GM18870 (cell line): ENCODE data around the gene GMPPB.

Experiments used
- ATAC-seq: cut with Tn5 transposase; IDR thresholded peaks from one replicate; pipeline ENCODE4 v1.9.1; 2021; ENCODE audit warnings: moderate library complexity; ENCODE audit not compliant: unreplicated experiment

GMPPB gene

GRCh38 chr3:49729966-49730609 is 6.3 kb upstream of the GMPPB start:
- no peak for ATAC-seq

DNA sequence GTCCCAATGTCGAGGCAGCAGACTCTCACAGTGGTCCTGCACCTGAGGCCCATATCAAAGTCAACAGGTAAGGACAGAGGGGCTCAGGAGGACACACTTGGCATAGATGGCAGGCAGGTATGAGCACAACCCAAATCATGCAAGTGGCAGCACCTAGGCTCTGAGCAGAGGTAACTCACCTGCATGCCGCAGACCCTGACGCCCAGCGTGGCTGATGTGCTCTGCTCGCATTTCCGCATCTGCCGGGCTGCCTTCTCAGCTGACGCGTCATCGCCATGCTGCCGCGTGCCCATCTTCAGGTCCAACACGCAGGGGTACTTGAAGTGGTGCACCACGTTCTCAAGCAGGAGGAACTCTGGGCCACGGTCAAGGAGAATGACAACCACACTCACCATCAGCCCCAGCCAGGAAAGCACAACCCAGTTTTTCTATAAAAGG is 4.2 kb upstream of the GMPPB start:
- ATAC-seq: no peak

GRCh38 chr3:49727154-49727923 is 3.6 kb upstream of the GMPPB start:
- ATAC-seq: no peak

DNA sequence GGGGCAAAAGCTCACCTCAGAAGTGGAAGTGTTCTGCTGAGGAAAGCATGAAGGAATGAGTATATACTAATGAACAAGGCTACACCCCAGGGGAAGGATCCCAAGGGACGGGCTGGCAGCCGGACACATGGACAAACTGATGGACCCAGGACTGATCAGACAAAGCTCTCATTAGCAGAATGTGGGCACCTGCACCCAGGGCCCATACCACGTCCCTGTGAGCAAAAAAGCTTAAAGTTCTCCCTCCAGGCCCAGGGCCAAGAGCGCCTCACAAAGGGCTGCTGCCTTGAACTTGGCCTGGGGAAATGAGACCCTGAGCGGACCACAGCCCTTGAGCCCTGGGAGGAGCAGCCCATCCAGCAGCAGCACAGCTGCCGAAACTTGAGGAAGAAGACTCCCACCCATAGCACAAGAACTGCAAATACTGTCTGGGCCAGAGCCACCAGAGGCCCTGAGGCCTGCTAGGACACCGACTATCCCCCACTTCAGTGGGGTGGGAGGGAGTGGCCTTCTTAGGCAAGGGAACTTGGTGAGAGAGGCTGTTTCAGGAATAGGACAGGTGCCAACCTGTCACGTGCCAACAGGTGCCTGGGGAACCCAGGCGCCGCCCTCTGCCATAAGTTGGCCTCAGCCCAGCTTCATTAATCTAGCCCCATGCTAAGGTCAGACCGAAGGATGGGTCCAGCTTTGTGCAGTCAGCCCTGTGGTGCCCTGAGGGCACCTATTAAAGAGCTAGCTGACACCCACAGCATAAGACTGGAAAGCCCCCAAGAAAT is 2.3 kb upstream of the GMPPB start:
- ATAC-seq: no peak

DNA sequence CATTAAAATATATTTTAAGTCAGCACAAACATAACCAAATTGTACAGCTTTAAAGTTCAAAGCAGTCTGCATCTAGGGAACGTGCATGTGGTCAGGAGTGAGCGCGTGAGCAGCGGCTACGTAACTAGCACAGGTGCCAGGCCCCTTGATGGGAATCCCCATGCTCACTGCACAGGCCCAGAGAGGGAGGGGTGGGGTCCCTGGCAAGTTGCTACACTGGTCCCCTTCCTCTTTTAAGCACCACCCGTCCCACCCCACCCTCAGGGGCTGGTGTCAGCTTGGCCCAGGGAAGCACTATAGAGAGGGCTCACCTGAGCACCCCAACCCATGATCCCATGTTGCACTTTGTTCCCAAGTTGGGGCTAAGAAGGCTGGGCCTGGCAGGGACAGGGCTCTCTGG is 835 bp upstream of the GMPPB start:
- no peak for ATAC-seq

- ATAC-seq: no peak
Observed at GRCh38 chr3:49723296-49723627, 489 bp downstream of the GMPPB start.

GRCh38 chr3:49722896-49723295 is 855 bp downstream of the GMPPB start:
- ATAC-seq: no peak

DNA sequence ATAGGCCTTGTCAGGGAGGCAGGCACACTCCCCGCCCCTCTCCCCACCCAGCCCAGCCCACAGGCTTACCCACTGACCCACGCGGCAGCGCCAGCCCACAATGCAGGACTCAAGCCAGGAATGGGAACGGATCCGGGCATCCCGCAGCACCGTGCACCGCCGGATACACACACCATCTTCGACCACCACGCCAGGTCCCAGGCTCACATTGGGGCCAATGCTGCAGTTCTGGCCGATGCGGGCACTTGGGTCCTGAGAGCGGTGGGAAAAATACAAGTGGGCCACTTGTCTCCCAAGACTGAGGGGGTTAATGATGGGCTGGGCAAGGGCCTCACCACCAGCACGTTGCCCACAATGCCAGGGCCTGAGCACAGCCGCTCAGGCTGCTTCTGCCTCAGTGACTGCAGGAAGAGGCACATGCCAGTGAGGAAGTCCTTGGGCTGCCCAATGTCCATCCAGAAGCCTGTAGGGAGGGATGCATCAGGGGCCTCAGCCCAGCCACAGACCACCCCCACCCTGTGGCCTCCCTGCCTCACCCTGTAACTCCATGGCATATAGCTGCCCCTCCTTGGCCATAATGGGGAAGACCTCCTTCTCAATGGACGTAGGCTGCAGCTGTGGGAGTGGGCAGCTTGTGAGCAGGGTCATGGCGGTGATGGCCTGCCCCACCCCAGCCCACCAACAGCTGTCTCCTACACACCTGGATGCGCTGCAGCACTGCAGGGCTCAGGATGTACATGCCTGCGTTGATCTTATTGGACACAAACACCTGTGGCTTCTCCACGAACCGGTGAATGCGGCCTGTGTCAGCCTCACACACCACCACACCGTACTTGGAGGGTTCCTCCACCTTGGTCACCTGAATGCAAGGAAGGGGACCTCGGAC is 1.6 kb downstream of the GMPPB start:
- no peak for ATAC-seq

DNA sequence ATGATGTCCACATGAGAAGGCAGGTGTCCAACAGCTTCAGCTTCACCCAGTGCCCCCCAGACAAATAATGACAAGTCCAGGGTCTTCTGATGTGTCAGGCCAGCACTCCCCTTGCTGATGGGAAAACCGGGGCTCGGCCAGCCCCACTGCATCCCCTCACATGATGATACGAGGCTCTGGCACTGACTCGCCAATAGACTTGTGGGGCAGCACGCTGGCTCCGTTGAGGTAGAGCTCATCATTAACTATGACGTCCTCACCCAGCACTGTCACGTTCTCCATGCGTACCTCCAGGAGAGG is 2.2 kb downstream of the GMPPB start:
- ATAC-seq: no peak

GRCh38 chr3:49720855-49721595 is 2.7 kb downstream of the GMPPB start:
- ATAC-seq: no peak

DNA sequence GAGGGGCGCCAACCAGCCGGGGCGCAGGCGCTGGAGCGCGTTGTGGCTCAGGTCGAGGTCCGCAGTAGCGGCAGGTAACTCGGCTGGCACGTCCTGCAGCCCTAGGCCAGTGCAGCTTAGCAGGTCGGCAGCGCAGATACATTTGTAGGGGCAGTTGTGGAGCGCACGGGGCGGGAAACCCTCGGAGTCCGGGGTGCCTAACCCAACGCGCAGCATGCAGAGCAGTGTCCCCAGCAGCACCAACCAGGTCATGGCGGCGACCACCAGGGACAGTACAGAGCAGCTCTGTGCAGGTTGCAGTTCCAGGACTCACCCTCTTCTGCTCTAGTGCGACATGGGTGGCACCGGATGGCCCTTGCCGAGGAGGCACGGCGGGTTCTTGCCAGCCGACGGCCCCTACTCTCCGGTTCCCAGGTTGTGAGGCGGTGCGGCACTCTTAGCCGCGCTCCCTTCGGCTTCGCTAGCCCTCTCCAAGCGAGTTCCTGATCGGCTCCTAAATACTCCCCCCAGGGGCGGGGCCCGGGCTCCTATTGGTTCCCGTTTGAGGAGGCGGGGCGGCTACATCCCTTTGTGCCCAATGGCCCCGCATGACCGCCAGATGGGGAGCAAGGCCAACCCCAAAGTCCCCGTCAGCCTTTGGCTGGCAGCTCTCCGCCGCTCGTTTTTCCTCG is 4.4 kb downstream of the GMPPB start, which contains the start of gene AMIGO3:
Gene AMIGO3 (minus strand): TSS at position 471 of the 671 bp plus-strand sequence. CDS start 219 bp downstream, at position 252.
- peak; percentile 41 for ATAC-seq

DNA sequence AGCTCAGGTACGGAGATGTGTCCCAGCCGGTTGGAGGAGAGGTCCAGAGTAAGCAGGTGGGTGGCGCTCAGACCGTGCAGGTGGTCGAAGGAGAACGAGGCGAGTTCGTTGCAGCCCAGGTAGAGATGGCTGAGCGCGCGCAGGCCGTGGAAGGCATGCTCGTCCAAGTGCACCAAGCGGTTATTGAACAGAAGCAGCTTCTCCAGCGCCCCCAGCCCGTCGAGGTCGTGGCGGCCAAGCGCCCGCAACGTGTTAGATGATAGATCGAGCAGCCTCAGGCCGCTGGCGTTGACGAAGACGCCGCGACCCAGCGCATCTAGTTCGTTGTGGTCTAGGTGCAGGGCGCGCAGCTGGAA is 4.9 kb downstream of the GMPPB start:
- ATAC-seq: no peak

- no peak for ATAC-seq
Observed at GRCh38 chr3:49717959-49718857, 5.5 kb downstream of the GMPPB start.

DNA sequence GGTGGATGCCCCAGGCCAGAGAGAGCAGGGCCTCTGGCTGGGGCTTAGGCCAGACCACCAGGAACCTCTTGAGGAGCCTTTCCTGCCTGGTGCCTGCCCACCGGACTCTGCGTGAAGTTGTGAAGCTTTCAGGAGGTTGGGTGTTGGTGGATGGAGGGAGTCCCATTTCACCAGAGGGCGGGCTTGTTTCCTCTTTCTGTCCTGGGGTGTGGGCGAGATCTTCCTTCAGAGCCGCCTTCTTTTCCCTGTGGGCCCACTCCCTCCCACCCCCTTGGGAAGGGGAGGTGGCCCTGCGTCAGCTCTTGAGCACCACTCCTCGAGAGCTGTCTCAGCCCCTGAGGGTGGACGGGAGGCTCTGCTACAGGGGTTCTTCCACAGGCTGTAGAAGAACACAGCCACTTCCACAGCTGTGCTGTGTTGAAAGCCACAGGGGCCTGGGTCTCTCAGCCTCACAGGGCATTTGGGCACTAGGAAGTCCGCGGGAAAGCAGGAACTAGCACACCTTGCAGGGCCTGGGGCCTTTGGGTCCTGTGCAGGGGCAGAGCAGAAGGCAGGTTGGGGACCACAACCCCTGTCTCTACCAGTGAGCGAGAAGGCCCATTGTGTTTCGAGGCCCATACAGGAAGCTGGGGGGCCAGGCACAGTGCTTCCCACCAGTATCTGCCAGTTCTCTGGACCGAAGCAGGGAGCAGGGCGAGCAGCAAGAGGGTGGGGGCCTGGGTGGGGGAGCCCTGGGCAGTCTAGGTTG is 6.4 kb downstream of the GMPPB start:
- ATAC-seq: no peak

- ATAC-seq: no peak
Observed at GRCh38 chr3:49716691-49717210, 7.0 kb downstream of the GMPPB start.

- no peak for ATAC-seq
Observed at GRCh38 chr3:49716169-49716568, 7.6 kb downstream of the GMPPB start.

GRCh38 chr3:49715611-49716121 is 8.1 kb downstream of the GMPPB start:
- ATAC-seq: no peak
